ENCODE results near the gene CIB2.

Gene CIB2

GRCh38 chr15:78168608-78169007 is 37.4 kb upstream of the CIB2 start:
- no peak for TF ChIP-seq CTCF (IDR thresholded peaks at IDR 0.05; ENCODE audit: poor library complexity, severe bottlenecking)
- H3K4me1 ChIP-seq (ENCODE audit: insufficient read depth, poor library complexity, severe bottlenecking) = no peaks in the 10 kb centered on the region
- ATAC-seq (ENCODE audit: low read depth) = no peak

DNA sequence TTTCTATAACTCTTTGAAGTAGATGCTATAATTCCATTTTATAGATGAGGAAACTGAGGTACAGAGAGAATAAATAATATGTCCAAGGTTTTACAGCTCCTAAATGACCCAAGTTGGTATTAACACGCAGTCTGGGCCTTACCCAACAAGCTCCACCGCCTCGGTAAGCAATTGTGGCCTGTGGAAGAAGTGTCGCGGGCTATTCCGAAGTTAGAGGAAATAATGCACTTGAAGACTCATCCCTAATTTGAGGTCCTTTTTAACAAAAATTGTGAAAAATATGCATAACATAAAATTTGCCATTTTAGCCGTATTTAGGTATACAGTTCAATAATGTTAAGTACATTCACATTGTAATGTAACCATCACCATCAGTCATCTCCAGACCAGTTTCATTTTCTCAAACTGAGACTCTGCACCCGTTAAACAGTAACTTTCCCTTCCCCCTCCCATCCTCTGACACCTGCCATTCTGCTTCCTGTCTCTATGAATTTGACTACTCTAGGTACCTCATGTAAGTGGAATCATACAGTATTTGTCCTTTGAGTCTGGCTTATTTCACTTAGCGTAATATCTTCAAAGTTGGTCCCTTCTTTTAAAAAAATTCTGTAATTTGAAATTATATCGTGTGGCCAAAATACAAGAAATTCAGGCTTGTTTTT is 36.1 kb upstream of the CIB2 start:
- Histone ChIP-seq H3K27ac (ENCODE audit: poor library complexity, severe bottlenecking) (no peak overlapping the region), H3K4me1 (ENCODE audit: insufficient read depth, poor library complexity, severe bottlenecking) (no peaks in the 10 kb centered on the region), H3K36me3 (ENCODE audit: low read depth) (peaks cover 90% of the 10 kb centered on the region), H3K27me3 (ENCODE audit: insufficient read depth, poor library complexity, severe bottlenecking) (no peaks in the 10 kb centered on the region), H3K9me3 (ENCODE audit: severe bottlenecking) (no peaks in the 10 kb centered on the region), H3K4me3 (ENCODE audit: severe bottlenecking) (no peak overlapping the region)
- no peak for TF ChIP-seq CTCF (IDR thresholded peaks at IDR 0.05; ENCODE audit: poor library complexity, severe bottlenecking)
- no peak for DNase-seq (ENCODE audit: low spot score)
- ATAC-seq (ENCODE audit: low read depth) = no peak

More at GRCh38 chr15:78168608-78169007, 37.4 kb upstream of the CIB2 start:
- Histone ChIP-seq H3K27ac (ENCODE audit: poor library complexity, severe bottlenecking) (no peak overlapping the region), H3K27me3 (ENCODE audit: insufficient read depth, poor library complexity, severe bottlenecking) (no peaks in the 10 kb centered on the region), H3K36me3 (ENCODE audit: low read depth) (peaks cover 79% of the 10 kb centered on the region), H3K4me3 (ENCODE audit: severe bottlenecking) (no peak overlapping the region), H3K9me3 (ENCODE audit: severe bottlenecking) (no peaks in the 10 kb centered on the region)
- no peak for DNase-seq (ENCODE audit: low spot score)

- no peak for DNase-seq (ENCODE audit: low spot score)
- TF ChIP-seq CTCF (IDR thresholded peaks at IDR 0.05; ENCODE audit: poor library complexity, severe bottlenecking) = no peak
- no peak for ATAC-seq (ENCODE audit: low read depth)
- no peaks in the 10 kb centered on the region for H3K9me3 ChIP-seq (ENCODE audit: severe bottlenecking)
- H3K27me3 ChIP-seq (ENCODE audit: insufficient read depth, poor library complexity, severe bottlenecking) = no peaks in the 10 kb centered on the region
- H3K27ac ChIP-seq (ENCODE audit: poor library complexity, severe bottlenecking) = no peak overlapping the region
- no peaks in the 10 kb centered on the region for H3K4me1 ChIP-seq (ENCODE audit: insufficient read depth, poor library complexity, severe bottlenecking)
- H3K4me3 ChIP-seq (ENCODE audit: severe bottlenecking) = no peak overlapping the region
- peaks cover 94% of the 10 kb centered on the region for H3K36me3 ChIP-seq (ENCODE audit: low read depth)
Observed at GRCh38 chr15:78164010-78164409, 32.8 kb upstream of the CIB2 start.

DNA sequence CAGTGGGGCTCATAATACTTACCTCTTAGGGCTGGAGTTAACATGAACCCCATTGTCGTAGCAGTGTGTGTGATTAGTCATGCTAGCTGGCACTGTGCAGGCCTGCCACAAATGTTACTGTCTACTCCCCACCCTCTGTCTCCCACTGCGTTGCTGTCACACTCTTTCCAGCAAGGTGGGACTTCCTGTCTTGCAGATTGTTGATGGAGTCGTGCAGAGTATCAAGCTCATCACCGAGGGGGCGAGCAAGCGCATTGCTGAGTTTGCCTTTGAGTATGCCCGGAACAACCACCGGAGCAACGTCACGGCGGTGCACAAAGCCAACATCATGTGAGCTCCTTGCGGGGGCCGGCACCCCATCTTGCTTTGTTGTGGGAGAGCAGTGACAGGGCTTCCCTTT is 30.8 kb upstream of the CIB2 start:
- ATAC-seq (ENCODE audit: low read depth) (no peak), DNase-seq (ENCODE audit: low spot score) (no peak)
- peaks cover 94% of the 10 kb centered on the region for H3K36me3 ChIP-seq (ENCODE audit: low read depth)
- H3K9me3 ChIP-seq (ENCODE audit: severe bottlenecking) = no peaks in the 10 kb centered on the region
- H3K4me3 ChIP-seq (ENCODE audit: severe bottlenecking) = no peak overlapping the region
- H3K27me3 ChIP-seq (ENCODE audit: insufficient read depth, poor library complexity, severe bottlenecking) = no peaks in the 10 kb centered on the region
- H3K4me1 ChIP-seq (ENCODE audit: insufficient read depth, poor library complexity, severe bottlenecking) = peaks cover 4% of the 10 kb centered on the region
- H3K27ac ChIP-seq (ENCODE audit: poor library complexity, severe bottlenecking) = no peak overlapping the region
- no peak for TF ChIP-seq CTCF (IDR thresholded peaks at IDR 0.05; ENCODE audit: poor library complexity, severe bottlenecking)

DNA sequence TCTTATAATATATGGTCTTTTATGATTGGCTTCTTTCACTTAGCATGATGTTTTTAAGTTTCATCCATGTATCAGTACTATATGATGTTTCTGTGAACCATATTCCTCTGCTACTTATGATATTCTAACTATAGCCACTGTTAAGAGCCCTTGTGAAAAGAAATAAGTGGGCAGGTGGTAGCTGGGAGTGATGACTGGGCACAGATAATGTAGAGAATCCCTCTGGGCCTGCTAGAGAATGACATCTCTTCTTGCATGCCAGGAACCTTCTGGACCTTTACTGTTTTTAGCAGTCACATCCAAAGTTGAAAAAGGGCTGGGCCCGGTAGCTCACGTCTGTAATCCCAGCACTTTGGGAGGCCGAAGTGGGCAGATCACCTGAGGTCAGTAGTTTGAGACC is 28.1 kb upstream of the CIB2 start:
- peaks cover 87% of the 10 kb centered on the region for H3K36me3 ChIP-seq (ENCODE audit: low read depth)
- H3K4me3 ChIP-seq (ENCODE audit: severe bottlenecking) = no peak overlapping the region
- TF ChIP-seq CTCF (IDR thresholded peaks at IDR 0.05; ENCODE audit: poor library complexity, severe bottlenecking) = no peak
- no peaks in the 10 kb centered on the region for H3K27me3 ChIP-seq (ENCODE audit: insufficient read depth, poor library complexity, severe bottlenecking)
- no peak for ATAC-seq (ENCODE audit: low read depth)
- DNase-seq (ENCODE audit: low spot score) = no peak
- peaks cover 27% of the 10 kb centered on the region for H3K4me1 ChIP-seq (ENCODE audit: insufficient read depth, poor library complexity, severe bottlenecking)
- no peaks in the 10 kb centered on the region for H3K9me3 ChIP-seq (ENCODE audit: severe bottlenecking)
- H3K27ac ChIP-seq (ENCODE audit: poor library complexity, severe bottlenecking) = no peak overlapping the region
